GM23248 (cell line): Measurements from ENCODE around the gene FNDC3B. TPM values are rescaled to one million over a fixed set of nuclear protein-coding genes. Genes with fewer than 3 reads are reported as not detected.

Experiments
- DNase-seq: peaks from one replicate; pipeline ENCODE4 v3.0.0-alpha.2; 2015
- H2AFZ ChIP-seq: fragments of 200-600 bp; sonication (generic); 2 replicates; pipeline ENCODE4 v1.6.1; 2016; ENCODE audit warnings: antibody characterized with exemption
- H3F3A ChIP-seq: fragments of 200-600 bp; sonication (generic); 2 replicates; pipeline ENCODE4 v1.6.1; 2016; ENCODE audit warnings: mild to moderate bottlenecking, antibody characterized with exemption, mixed run types; ENCODE audit not compliant: insufficient read depth
- H3K27ac ChIP-seq: fragments of 200-600 bp; sonication (generic); 2 replicates; pipeline ENCODE4 v1.5.1; 2016; ENCODE audit warnings: mild to moderate bottlenecking
- H3K27me3 ChIP-seq: fragments of 200-600 bp; sonication (generic); replicated peaks from 2 replicates; pipeline ENCODE4 v1.6.1; 2016; ENCODE audit warnings: mild to moderate bottlenecking; ENCODE audit not compliant: insufficient read depth
- H3K36me3 ChIP-seq: fragments of 200-600 bp; sonication (generic); 2 replicates; pipeline ENCODE4 v1.6.1; 2016; ENCODE audit warnings: low read depth, mild to moderate bottlenecking
- H3K4me1 ChIP-seq: fragments of 200-600 bp; sonication (generic); 2 replicates; pipeline ENCODE4 v1.6.1; 2016; ENCODE audit warnings: mild to moderate bottlenecking; ENCODE audit not compliant: insufficient read depth
- H3K4me2 ChIP-seq: fragments of 200-600 bp; sonication (generic); one replicate; pipeline ENCODE4 v1.6.1; 2016; ENCODE audit warnings: mild to moderate bottlenecking; ENCODE audit not compliant: unreplicated experiment
- H3K4me3 ChIP-seq: fragments of 200-600 bp; sonication (generic); 2 replicates; pipeline ENCODE4 v1.5.1; 2016; ENCODE audit warnings: mild to moderate bottlenecking
- H3K79me2 ChIP-seq: fragments of 200-600 bp; sonication (generic); 2 replicates; pipeline ENCODE4 v1.6.1; 2016; ENCODE audit warnings: mild to moderate bottlenecking; ENCODE audit not compliant: insufficient read depth
- H3K9ac ChIP-seq: fragments of 200-600 bp; sonication (generic); 2 replicates; pipeline ENCODE4 v1.6.1; 2016; ENCODE audit warnings: mild to moderate bottlenecking
- H3K9me2 ChIP-seq: fragments of 200-600 bp; sonication (generic); 2 replicates; pipeline ENCODE4 v1.6.1; 2016; ENCODE audit warnings: mixed run types, mild to moderate bottlenecking, moderate library complexity; ENCODE audit not compliant: insufficient read depth
- H3K9me3 ChIP-seq: fragments of 200-600 bp; sonication (generic); one replicate; pipeline ENCODE4 v1.6.1; 2017; ENCODE audit warnings: low read depth
- H4K20me1 ChIP-seq: fragments of 200-600 bp; sonication (generic); 2 replicates; pipeline ENCODE4 v1.6.0; 2016; ENCODE audit not compliant: insufficient read depth
- EZH2 ChIP-seq: fragments of 200-600 bp; sonication (generic); IDR thresholded peaks from 2 replicates; pipeline ENCODE4 v1.6.1; 2018; ENCODE audit warnings: antibody characterized with exemption, mild to moderate bottlenecking; ENCODE audit not compliant: insufficient read depth, poor library complexity, severe bottlenecking
- EZH2phosphoT487 ChIP-seq: fragments of 200-600 bp; sonication (generic); IDR thresholded peaks from 2 replicates; pipeline ENCODE4 v1.6.1; 2018; ENCODE audit warnings: antibody characterized with exemption, moderate library complexity, mild to moderate bottlenecking, low read depth; ENCODE audit not compliant: insufficient read depth
- WGBS, 2 experiments: methylation state at CpG; one replicate each; pipeline ENCODE4 v1.1.6; 2015 to 2017; ENCODE audit warnings: low lambda C conversion rate in 2 of 2, low coverage in 1 of 2; ENCODE audit errors: missing lambda C conversion rate in 2 of 2; 5-methylcytosine and 5-hydroxymethylcytosine counted together
- in situ Hi-C: fragments of 300-500 bp; cut with MboI; formaldehyde crosslinking; loops from 2 replicates; pipeline ENCODE4 v1.15.0; 2020
- polyA plus RNA-seq: library from polyadenylated mRNA; unstranded; fragments of >200 nt; fragmentation: Nextera tagmentation; extraction: Ambion mirVana; gene quantifications from 2 replicates; pipeline ENCODE4 v1.2.1, GENCODE V29; 2016
- total RNA-seq: library from RNA; depleted of rRNA; stranded (reverse); fragments of >200 nt; shearing (Covaris generic); gene quantifications from 2 replicates; pipeline ENCODE4 v1.2.3, GENCODE V29; 2014

The FNDC3B gene
- total and polyA plus RNA-seq, 2 experiments from 2014 or later, result 85.5 to 123 TPM

GRCh38 chr3:172094621-172095557 lies 55.5 kb downstream of the FNDC3B start:
- no peak overlapping the region for H2AFZ ChIP-seq
- peaks cover 75% of the 10 kb centered on the region for H3K4me1 ChIP-seq
- H3K27ac ChIP-seq, result peak overlapping the region; percentile 54
- H3K9me3 ChIP-seq, result no peaks in the 10 kb centered on the region
- 0 out of 2 replicates have a peak, but pooled peaks cover under 1% of the 10 kb centered on the region for H3K36me3 ChIP-seq
- H3K27me3 ChIP-seq, result no peaks in the 10 kb centered on the region
- no peak overlapping the region for H3K4me2 ChIP-seq
- peaks cover 100% of the 10 kb centered on the region for H3K79me2 ChIP-seq
- WGBS, 2 experiments, result 94 to 95% methylated on average over 7 of the region's 7 CpGs
- H3K4me3 ChIP-seq, result no peak overlapping the region
- in situ Hi-C loops, result no loop called here
- DNase-seq, result peak; percentile 55
- no peak overlapping the region for H3K9ac ChIP-seq
- H4K20me1 ChIP-seq, result peaks cover 39% of the 10 kb centered on the region; the same call in 1 of the 2 replicates
- peaks cover 89% of the 10 kb centered on the region for H3F3A ChIP-seq
- no peaks in the 10 kb centered on the region for H3K9me2 ChIP-seq
- TF ChIP-seq EZH2 (no peak), EZH2phosphoT487 (no peak)

DNA sequence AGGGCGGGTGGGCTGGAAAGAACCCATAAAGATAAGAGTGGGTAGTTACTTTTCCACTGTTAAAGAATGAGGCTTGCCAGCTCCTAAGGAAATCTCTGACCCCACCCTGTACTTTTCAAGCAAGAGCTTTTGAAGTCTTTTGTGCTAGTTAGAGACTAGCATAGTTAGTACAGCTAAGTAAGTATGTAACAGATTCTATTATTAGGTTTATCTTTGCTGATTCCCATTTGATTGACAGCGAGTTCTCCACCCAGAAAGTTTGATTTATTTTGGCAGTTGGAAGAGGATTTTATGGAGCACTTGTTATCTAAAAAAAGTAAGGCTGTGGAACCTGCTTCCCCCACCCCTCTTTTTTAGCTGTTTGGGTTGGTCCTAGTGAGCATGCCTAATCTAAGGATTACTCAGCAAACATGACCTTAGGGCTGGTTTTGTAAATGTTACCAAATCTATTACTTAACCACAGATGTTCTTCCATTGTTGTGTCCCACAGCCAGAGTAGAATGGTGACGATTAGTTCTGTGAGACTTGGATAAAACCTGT lies 57.6 kb downstream of the FNDC3B start:
- Histone ChIP-seq H3K9me3 (no peaks in the 10 kb centered on the region), H3K36me3 (no peaks in the 10 kb centered on the region), H3K4me3 (no peak overlapping the region), H3K27ac (peak overlapping the region; percentile 54), H3K4me2 (peak overlapping the region; percentile 29), H3K4me1 (peaks cover 57% of the 10 kb centered on the region), H3K27me3 (no peaks in the 10 kb centered on the region), H3F3A (peaks cover 74% of the 10 kb centered on the region), H3K9ac (no peak overlapping the region), H3K79me2 (peaks cover 100% of the 10 kb centered on the region), H3K9me2 (no peaks in the 10 kb centered on the region), H2AFZ (no peak overlapping the region), H4K20me1 (peaks cover 37% of the 10 kb centered on the region)
- in situ Hi-C loops, result no loop called here
- TF ChIP-seq EZH2 (no peak), EZH2phosphoT487 (no peak)
- WGBS, 2 experiments, result 68 to 69% methylated on average over 3 of the region's 3 CpGs
- DNase-seq, result peak; percentile 82

- Histone ChIP-seq H3K4me2 (peak overlapping the region; percentile 29), H2AFZ (no peak overlapping the region), H3K4me1 (peaks cover 57% of the 10 kb centered on the region), H3K27me3 (no peaks in the 10 kb centered on the region), H3K9me3 (no peaks in the 10 kb centered on the region), H3K9me2 (no peaks in the 10 kb centered on the region), H3K4me3 (no peak overlapping the region), H3F3A (peaks cover 68% of the 10 kb centered on the region), H4K20me1 (peaks cover 42% of the 10 kb centered on the region), H3K36me3 (no peaks in the 10 kb centered on the region), H3K9ac (no peak overlapping the region), H3K79me2 (peaks cover 100% of the 10 kb centered on the region), H3K27ac (peak overlapping the region; percentile 54)
- TF ChIP-seq EZH2phosphoT487, result no peak
- no peak for TF ChIP-seq EZH2
- in situ Hi-C loops, result no loop called here
- WGBS, 2 experiments, result 12 to 15% methylated on average over 1 of the region's 1 CpG
- no peak for DNase-seq
Observed at GRCh38 chr3:172097585-172097984, 58.2 kb downstream of the FNDC3B start.

GRCh38 chr3:172098698-172099494 lies 59.5 kb downstream of the FNDC3B start:
- no peak overlapping the region for H2AFZ ChIP-seq
- H3K27me3 ChIP-seq, result no peaks in the 10 kb centered on the region
- peaks cover 70% of the 10 kb centered on the region for H3K4me1 ChIP-seq
- H3K9me2 ChIP-seq, result no peaks in the 10 kb centered on the region
- H3F3A ChIP-seq, result peaks cover 72% of the 10 kb centered on the region
- no peak overlapping the region for H3K27ac ChIP-seq
- in situ Hi-C loops, result no loop called here
- TF ChIP-seq EZH2phosphoT487, result no peak
- TF ChIP-seq EZH2, result no peak
- H4K20me1 ChIP-seq, result peaks cover 42% of the 10 kb centered on the region
- no peak overlapping the region for H3K9ac ChIP-seq
- peaks cover 100% of the 10 kb centered on the region for H3K79me2 ChIP-seq
- H3K4me3 ChIP-seq, result no peak overlapping the region
- H3K36me3 ChIP-seq, result no peaks in the 10 kb centered on the region
- WGBS, 2 experiments, result 88 to 89% methylated on average over 9 of the region's 9 CpGs
- DNase-seq, result no peak
- H3K9me3 ChIP-seq, result no peaks in the 10 kb centered on the region
- H3K4me2 ChIP-seq, result no peak overlapping the region
